Esophagus squamous epithelium (tissue), 5 donors: ENCODE results near the gene NHLH2. TPM values are rescaled to one million over a fixed set of nuclear protein-coding genes. Genes with fewer than 3 reads are reported as not detected.

Source experiments
- DNase-seq: peaks from one replicate; lab custom pipeline; 2025; lab: John Stamatoyannopoulos, UW
- H3K27ac ChIP-seq, 4 donors: fragments of 200-600 bp; sonication (generic); one replicate each; pipeline ENCODE4 v1.5.1; 2016 to 2019; ENCODE audit warnings: mild to moderate bottlenecking in 1 of 4
- H3K27me3 ChIP-seq, 4 donors: fragments of 200-600 bp; sonication (generic); 1 replicate in 3 of 4; 2 replicates in 1 of 4; pipeline versions ENCODE4 v1.5.1 to v1.6.0; 2017 to 2021; ENCODE audit warnings: antibody characterized with exemption in 1 of 4
- H3K36me3 ChIP-seq, 3 donors: fragments of 200-600 bp; sonication (generic); one replicate each; pipeline ENCODE4 v1.5.1; 2016 to 2019
- H3K4me1 ChIP-seq, 3 donors: fragments of 200-600 bp; sonication (generic); one replicate each; pipeline ENCODE4 v1.5.1; 2017 to 2019
- H3K4me3 ChIP-seq, 4 donors: fragments of 200-600 bp; sonication (generic); 1 replicate in 3 of 4; 2 replicates in 1 of 4; pipeline ENCODE4 v1.5.1; 2016 to 2019; ENCODE audit warnings: mild to moderate bottlenecking in 2 of 4, moderate library complexity in 1 of 4
- H3K9me3 ChIP-seq, 3 donors: fragments of 200-600 bp; sonication (generic); one replicate each; pipeline ENCODE4 v1.5.1; 2016 to 2019
- CTCF ChIP-seq, 6 experiments: fragments of 450-650 bp in 4 of 6; fragments of 200-600 bp in 2 of 6; sonication (generic) in 2 of 6; IDR thresholded peaks; one replicate each; pipeline ENCODE4 v1.5.1; 2016 to 2019; ENCODE audit warnings: antibody characterized with exemption in 6 of 6, mild to moderate bottlenecking in 4 of 6, moderate library complexity in 4 of 6
- POLR2A ChIP-seq, 4 donors: fragments of 450-650 bp; IDR thresholded peaks; one replicate each; pipeline ENCODE4 v1.6.1; 2017; ENCODE audit warnings: antibody characterized with exemption in 4 of 4, mild to moderate bottlenecking in 4 of 4, moderate library complexity in 3 of 4
- WGBS, 2 donors: methylation state at CpG; one replicate each; pipeline ENCODE4 v1.1.5; 2018; 5-methylcytosine and 5-hydroxymethylcytosine counted together
- intact Hi-C: fragments of 100-400 bp; cut with DNase I; formaldehyde crosslinking; loops from one replicate; pipeline ENCODE4 v1.15.0; 2022
- total RNA-seq, 4 donors: library from RNA; depleted of rRNA; stranded (reverse); fragments of >200 nt; gene quantifications; one replicate each; pipeline ENCODE4 v1.1.0, GENCODE V29; 2016
- donor health status: DM: yes; HTN: yes; CAD: no.

NHLH2 gene
- 1 to 10 TPM; 1.6 to 2.7 (median 2.5) TPM for total RNA-seq

- peak within 1 kb of the TSS in 2 of 4 donors; percentile 57 to 59 for H3K4me3 ChIP-seq
- H3K4me1 ChIP-seq: peaks cover 16 to 43% (median 19%) of the 10 kb centered on the region in 3 donors
- intact Hi-C loops: no loop called here
- DNase-seq: no peak
- no peak for TF ChIP-seq POLR2A (IDR thresholded peaks at IDR 0.05)
- H3K27me3 ChIP-seq: peaks cover 0 to 87% (median 7%) of the 10 kb centered on the region in 4 donors
- H3K36me3 ChIP-seq: no peaks in the 10 kb centered on the region
- H3K9me3 ChIP-seq: no peaks in the 10 kb centered on the region
- H3K27ac ChIP-seq: peak within 1 kb of the TSS in 3 of 4 donors; percentile 87 to 90 (median 87)
- 42 to 64% methylated on average over 9 of the region's 9 CpGs for WGBS, 2 donors
Measured at GRCh38 chr1:115840605-115841460, at the start of gene NHLH2. TSS of gene NHLH2 (minus strand) at chr1:115841126. CDS start at chr1:115838372, 2,754 bp downstream.

GRCh38 chr1:115890580-115890979 lies 49.7 kb upstream of the NHLH2 start:
- Histone ChIP-seq H3K4me1 (no peaks in the 10 kb centered on the region), H3K9me3 (no peaks in the 10 kb centered on the region), H3K4me3 (no peak overlapping the region), H3K36me3 (no peaks in the 10 kb centered on the region), H3K27me3 (no peaks in the 10 kb centered on the region), H3K27ac (no peak overlapping the region)
- intact Hi-C loops: no loop called here
- WGBS, 2 donors: 54 to 56% methylated on average over 4 of the region's 4 CpGs
- no peak for DNase-seq
- TF ChIP-seq CTCF (IDR thresholded peaks at IDR 0.05) (no peak), POLR2A (IDR thresholded peaks at IDR 0.05) (no peak)

- WGBS, 2 donors: 83 to 91% methylated on average over 2 of the region's 2 CpGs
- Histone ChIP-seq H3K27ac (no peak overlapping the region), H3K9me3 (no peaks in the 10 kb centered on the region), H3K27me3 (no peaks in the 10 kb centered on the region), H3K4me1 (no peaks in the 10 kb centered on the region), H3K4me3 (no peak overlapping the region), H3K36me3 (no peaks in the 10 kb centered on the region)
- DNase-seq: no peak
- intact Hi-C loops: no loop called here
- no peak for TF ChIP-seq POLR2A (IDR thresholded peaks at IDR 0.05)
- TF ChIP-seq CTCF (IDR thresholded peaks at IDR 0.05): no peak
Measured at GRCh38 chr1:115888976-115889375, 48.0 kb upstream of the NHLH2 start.

- intact Hi-C loops: no loop called here
Measured at GRCh38 chr1:115882913-115883902, 42.3 kb upstream of the NHLH2 start.

More at GRCh38 chr1:115882913-115883902, 42.3 kb upstream of the NHLH2 start:
- no peaks in the 10 kb centered on the region for H3K9me3 ChIP-seq
- H3K27ac ChIP-seq: no peak overlapping the region
- no peak overlapping the region for H3K4me3 ChIP-seq
- H3K4me1 ChIP-seq: no peaks in the 10 kb centered on the region
- no peak for DNase-seq
- H3K36me3 ChIP-seq: no peaks in the 10 kb centered on the region
- WGBS, 2 donors: 70 to 71% methylated on average over 8 of the region's 8 CpGs
- no peak for TF ChIP-seq CTCF (IDR thresholded peaks at IDR 0.05)
- TF ChIP-seq POLR2A (IDR thresholded peaks at IDR 0.05): no peak
- H3K27me3 ChIP-seq: no peaks in the 10 kb centered on the region
